ENCODE data around the gene PYGL.

GRCh38 chr14:50875359-50876070 is 68.8 kb downstream of the PYGL start:
- TF ChIP-seq CTCF (IDR thresholded peaks at IDR 0.05; ENCODE audit: low read depth, low read length, poor library complexity, severe bottlenecking) (no peak), EZH2phosphoT487 (IDR thresholded peaks at IDR 0.05; ENCODE audit: borderline replicate concordance, low read length) (no peak)
